GM18498 (cell line): ENCODE results near the gene CHD9.
"Not testable (repeated sequence)": the region's sequence is repeated elsewhere in the genome, so short reads cannot be mapped to it uniquely, and the experiment has no call there.

Source experiments
- ATAC-seq: cut with Tn5 transposase; IDR thresholded peaks from one replicate; pipeline ENCODE4 v1.9.1; 2021; ENCODE audit warnings: mild to moderate bottlenecking, moderate library complexity; ENCODE audit not compliant: unreplicated experiment

The CHD9 gene, protein sequence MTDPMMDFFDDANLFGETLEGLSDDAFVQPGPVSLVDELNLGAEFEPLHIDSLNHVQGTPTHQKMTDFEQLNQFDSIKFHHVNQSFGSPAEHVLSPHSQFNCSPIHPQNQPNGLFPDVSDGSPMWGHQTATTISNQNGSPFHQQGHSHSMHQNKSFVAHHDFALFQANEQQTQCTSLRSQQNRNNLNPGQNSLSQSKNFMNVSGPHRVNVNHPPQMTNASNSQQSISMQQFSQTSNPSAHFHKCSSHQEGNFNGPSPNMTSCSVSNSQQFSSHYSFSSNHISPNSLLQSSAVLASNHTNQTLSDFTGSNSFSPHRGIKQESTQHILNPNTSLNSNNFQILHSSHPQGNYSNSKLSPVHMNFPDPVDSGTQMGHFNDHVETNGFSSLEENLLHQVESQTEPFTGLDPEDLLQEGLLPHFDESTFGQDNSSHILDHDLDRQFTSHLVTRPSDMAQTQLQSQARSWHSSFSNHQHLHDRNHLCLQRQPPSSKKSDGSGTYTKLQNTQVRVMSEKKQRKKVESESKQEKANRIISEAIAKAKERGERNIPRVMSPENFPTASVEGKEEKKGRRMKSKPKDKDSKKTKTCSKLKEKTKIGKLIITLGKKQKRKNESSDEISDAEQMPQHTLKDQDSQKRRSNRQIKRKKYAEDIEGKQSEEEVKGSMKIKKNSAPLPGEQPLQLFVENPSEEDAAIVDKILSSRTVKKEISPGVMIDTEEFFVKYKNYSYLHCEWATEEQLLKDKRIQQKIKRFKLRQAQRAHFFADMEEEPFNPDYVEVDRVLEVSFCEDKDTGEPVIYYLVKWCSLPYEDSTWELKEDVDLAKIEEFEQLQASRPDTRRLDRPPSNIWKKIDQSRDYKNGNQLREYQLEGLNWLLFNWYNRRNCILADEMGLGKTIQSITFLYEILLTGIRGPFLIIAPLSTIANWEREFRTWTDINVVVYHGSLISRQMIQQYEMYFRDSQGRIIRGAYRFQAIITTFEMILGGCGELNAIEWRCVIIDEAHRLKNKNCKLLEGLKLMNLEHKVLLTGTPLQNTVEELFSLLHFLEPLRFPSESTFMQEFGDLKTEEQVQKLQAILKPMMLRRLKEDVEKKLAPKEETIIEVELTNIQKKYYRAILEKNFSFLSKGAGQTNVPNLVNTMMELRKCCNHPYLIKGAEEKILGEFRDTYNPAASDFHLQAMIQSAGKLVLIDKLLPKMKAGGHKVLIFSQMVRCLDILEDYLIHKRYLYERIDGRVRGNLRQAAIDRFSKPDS (N-terminal part only)

GRCh38 chr16:53054670-53055485, at the start of gene CHD9:
Gene CHD9 (plus strand): TSS chr16:53054991. CDS start chr16:53156090, 101,099 bp downstream.
- peak; percentile 82 for ATAC-seq

- ATAC-seq: no peak
These were observed 47.7 kb upstream of the CHD9 start for GRCh38 chr16:53007095-53007494.

- ATAC-seq: no peak
These were observed 40.5 kb upstream of the CHD9 start for GRCh38 chr16:53014287-53014686.

DNA sequence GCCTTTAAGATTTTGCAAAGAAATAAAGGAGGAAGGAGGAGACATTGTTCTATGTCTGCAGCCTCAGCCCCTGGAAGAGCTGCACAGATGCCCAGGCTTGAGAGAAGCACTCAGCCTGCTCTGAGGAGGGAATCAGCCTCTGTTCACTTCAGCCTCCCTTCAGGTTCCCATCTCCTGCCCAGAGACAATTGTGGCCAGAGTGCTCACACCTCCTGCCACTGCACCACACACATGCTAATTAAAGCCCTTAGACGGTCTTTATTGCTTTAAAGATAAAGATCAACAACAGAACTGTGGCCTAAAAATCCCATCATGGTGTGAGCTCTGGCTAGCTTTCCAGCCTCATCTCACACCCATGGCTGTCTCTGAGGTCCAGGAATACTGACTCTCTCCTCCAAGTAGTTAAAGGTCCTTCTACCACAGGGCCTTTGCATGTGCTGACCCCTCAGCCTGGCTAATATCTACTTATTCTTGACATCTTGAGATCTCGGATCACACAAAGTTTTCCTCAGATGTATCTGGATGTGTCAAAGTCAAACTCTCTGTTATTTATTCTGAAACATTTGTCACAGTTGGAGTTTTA, 35.9 kb upstream of the CHD9 start:
- ATAC-seq: no peak

DNA sequence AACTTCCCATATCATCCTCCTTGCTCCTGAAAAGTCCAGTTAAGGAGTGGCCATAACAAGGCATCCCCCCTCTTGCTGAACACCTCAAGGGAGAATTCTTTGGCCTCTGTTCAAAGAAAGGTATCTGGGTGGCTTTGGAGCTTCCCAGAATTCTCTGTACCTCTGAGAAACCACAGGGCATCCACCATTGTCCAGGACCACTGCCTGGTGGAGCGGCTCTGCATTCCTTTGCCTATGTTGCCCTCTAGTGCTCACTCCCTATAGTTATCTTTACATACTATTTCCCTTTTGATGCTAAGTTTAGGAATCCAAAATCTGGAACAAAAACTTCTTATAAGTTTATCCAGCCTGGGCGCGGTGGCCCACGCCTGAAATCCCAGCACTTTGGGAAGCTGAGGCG, 32.4 kb upstream of the CHD9 start:
- ATAC-seq: no peak

DNA sequence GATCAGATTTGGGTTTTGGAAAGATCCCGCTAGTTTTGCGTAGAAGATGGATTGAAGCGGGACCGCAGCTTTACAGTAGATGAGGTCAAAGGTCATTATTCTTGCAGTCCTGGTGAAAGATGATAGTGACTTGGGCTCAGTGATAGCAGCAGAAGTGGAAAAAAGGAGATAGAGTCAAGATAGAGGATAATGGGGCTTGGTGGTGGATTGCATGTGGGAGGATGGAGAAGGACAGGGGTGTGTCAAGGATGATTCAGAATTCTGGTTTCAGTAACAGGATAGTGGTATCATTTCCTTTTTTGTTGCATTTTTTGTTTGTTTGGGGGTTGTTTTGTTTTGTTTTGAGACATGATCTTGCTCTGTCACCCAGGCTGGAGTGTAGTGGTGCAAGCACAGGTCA, 30.7 kb upstream of the CHD9 start:
- no peak for ATAC-seq

GRCh38 chr16:53029971-53030370, 24.8 kb upstream of the CHD9 start:
- ATAC-seq: no peak

GRCh38 chr16:53031323-53031942, 23.4 kb upstream of the CHD9 start:
- no peak for ATAC-seq

DNA sequence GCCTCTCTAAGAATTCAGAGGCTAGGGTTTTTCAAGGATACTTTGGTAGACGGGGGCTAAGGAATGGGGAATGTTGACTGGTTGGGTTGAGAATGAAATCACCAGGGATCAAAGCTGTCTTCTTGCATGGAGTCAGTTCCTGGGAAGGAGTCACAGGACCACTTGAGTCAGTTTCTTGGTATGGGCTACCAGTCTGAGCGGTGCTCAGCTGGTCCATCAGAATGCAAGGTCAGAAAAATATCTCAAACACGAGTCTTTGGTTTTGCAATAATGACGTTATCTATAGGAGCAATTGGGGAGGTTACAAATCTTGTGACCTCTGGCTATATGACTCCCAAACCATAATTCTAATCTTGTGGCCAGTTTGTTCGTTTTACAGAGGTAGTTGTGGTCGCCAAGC, 20.5 kb upstream of the CHD9 start:
- ATAC-seq: no peak

GRCh38 chr16:53035176-53035942, 19.4 kb upstream of the CHD9 start:
- no peak for ATAC-seq

GRCh38 chr16:53036066-53036465, 18.7 kb upstream of the CHD9 start:
- ATAC-seq: no peak

- not testable (repeated sequence) for ATAC-seq
These were observed 18.1 kb upstream of the CHD9 start for GRCh38 chr16:53036711-53037110.

GRCh38 chr16:53040788-53041187, 14.0 kb upstream of the CHD9 start:
- ATAC-seq: no peak

DNA sequence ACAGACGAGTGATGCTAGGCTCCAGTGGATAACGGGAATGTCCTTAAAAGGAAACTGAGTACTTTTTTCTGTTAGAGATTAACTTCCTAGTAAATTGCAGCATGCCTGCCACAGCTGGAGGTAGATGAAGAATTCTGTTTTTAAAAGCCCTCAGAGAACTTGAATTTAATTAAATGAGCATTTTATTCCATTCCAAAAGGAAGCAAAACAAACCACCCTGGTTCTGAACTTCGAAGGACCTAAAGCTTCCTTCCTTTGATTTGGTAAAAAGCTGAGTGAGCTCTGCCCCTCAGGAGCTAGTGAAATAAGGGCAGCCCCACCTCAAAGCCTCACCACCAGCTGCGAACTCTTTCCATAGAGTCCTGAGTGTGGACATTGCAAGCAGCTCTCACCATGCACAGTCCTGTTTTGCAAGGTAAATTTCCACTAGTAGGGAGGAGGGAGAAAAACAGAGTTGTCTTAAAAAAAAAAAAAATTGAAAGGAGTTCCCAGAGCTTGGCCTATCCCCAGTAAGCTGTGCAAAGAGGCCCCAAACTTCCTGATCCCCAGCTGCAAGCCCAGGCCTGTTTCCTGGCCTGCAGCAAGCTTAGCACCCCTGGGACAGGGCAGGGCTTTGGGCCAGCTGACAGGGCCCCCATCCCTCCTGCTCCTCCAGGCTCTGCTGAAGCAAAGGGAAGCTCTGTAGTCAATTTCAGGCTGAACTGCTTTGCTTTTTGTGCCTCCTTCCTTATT, 13.3 kb upstream of the CHD9 start:
- ATAC-seq: peak; percentile 71

- no peak for ATAC-seq
These were observed 12.5 kb upstream of the CHD9 start for GRCh38 chr16:53042235-53042701.

DNA sequence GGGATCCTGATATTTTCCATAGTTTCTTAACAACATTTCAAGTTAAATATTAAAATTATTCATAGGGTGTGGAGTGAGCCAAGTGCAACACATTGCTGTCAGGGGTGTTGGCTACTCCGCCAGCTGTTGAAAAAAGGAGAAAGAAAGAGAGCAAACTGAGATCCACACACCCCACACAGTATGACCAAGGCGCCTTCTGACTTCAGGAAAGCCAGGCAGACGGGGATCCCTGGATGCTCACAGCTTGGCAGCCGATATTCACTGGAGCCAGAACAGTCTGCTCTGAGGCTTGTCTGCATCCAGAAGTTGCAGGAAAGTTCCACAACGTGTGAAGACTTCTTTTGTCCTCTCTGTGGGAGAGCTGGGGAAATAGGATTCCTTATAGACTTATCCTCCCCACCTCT, 11.4 kb upstream of the CHD9 start:
- ATAC-seq: no peak

GRCh38 chr16:53043986-53044601, 10.7 kb upstream of the CHD9 start:
- ATAC-seq: no peak
